Spinal cord (tissue), 4 donors: ENCODE data around the gene IL12RB2. TPM values are rescaled to one million over a fixed set of nuclear protein-coding genes. Genes with fewer than 3 reads are reported as not detected.

Experiments
- polyA plus RNA-seq, 2 donors: library from polyadenylated mRNA; unstranded; fragments of 120-200 nt; gene quantifications; one replicate each; pipeline ENCODE4 v1.2.1, GENCODE V29; 2013; ENCODE audit not compliant: insufficient read length in 2 of 2
- small RNA-seq: library from RNA; depleted of rRNA; stranded (forward); fragments of <200 nt; gene quantifications from one replicate; pipeline ENCODE3, GENCODE V24; 2014; ENCODE audit warnings: low replicate concordance
- total RNA-seq, 2 donors: library from RNA; depleted of rRNA in 1 of 2; stranded (reverse); fragments of 120-200 nt in 1 of 2; fragments of >200 nt in 1 of 2; gene quantifications; one replicate each; pipeline versions ENCODE4 v1.2.3 to v1.2.4, GENCODE V29; 2013 to 2014

The IL12RB2 gene
- total and polyA plus RNA-seq, 4 donors, result 0.66 to 2.5 (median 0.97) TPM

Small RNA genes within 50 kb of the gene (small RNA-seq; reads per million reads assigned to genes)
- gene RNU4ATAC4P (not detected), gene RNU6-387P (not detected)

Other genes with a start within 250 kb of the IL12RB2 start
- gene C1orf141, start 172.9 kb upstream of the IL12RB2 start, total RNA-seq, result under 1 TPM; 0.33 to 0.79 TPM
- gene C1orf141, start 172.9 kb upstream of the IL12RB2 start, polyA plus RNA-seq, result 1 to 10 TPM; 1.6 to 1.9 TPM
- gene IL23R, start 141.4 kb upstream of the IL12RB2 start, total RNA-seq, result under 1 TPM; 0.06 to 0.20 TPM
- gene IL23R, start 141.4 kb upstream of the IL12RB2 start, polyA plus RNA-seq, result under 1 TPM in 1 of 2 donors, not detected in 1; 0.06 TPM
- 100 to 1,000 TPM; 161 to 162 TPM for gene SERBP1, start 122.5 kb downstream of the IL12RB2 start, total RNA-seq
- gene SERBP1, start 122.5 kb downstream of the IL12RB2 start, polyA plus RNA-seq, result 100 to 1,000 TPM; 238 to 267 TPM